H1 (cell line): ENCODE results near the gene SELENBP1.

ENCODE experiments used
- EP300 ChIP-seq, 2 experiments: IDR thresholded peaks; 1 replicate in 1 of 2; 2 replicates in 1 of 2; pipeline ENCODE4 v1.6.1; 2011 to 2012; ENCODE audit warnings: low read depth in 2 of 2, low read length in 2 of 2, mild to moderate bottlenecking in 2 of 2, borderline replicate concordance in 1 of 2, inconsistent platforms in 1 of 2, moderate library complexity in 1 of 2
- MAFK ChIP-seq: IDR thresholded peaks from 2 replicates; pipeline ENCODE4 v1.6.1; 2012; ENCODE audit warnings: low read depth, mild to moderate bottlenecking, improper control_type of control experiment, low read length
- MAX ChIP-seq: IDR thresholded peaks from 2 replicates; pipeline ENCODE4 v1.6.1; 2012; ENCODE audit warnings: inconsistent platforms
- POLR2AphosphoS5 ChIP-seq: IDR thresholded peaks from 2 replicates; pipeline ENCODE4 v1.6.1; 2011; ENCODE audit warnings: low read depth, low read length
- RFX5 ChIP-seq: IDR thresholded peaks from 2 replicates; pipeline ENCODE4 v1.6.1; 2011; ENCODE audit warnings: low read depth, low read length, improper control_type of control experiment, borderline replicate concordance
- TF ChIP-seq, protein P1 (sequence below), 3 experiments: IDR thresholded peaks; 1 replicate in 2 of 3; 2 replicates in 1 of 3; pipeline versions ENCODE4 v1.5.1 to v1.6.1; 2011; ENCODE audit warnings: low read length in 3 of 3, mild to moderate bottlenecking in 3 of 3, inconsistent platforms in 2 of 3, low read depth in 1 of 3, moderate library complexity in 1 of 3; ENCODE audit not compliant: insufficient read depth in 1 of 3; ENCODE audit errors: control extremely low read depth in 1 of 3

DNA sequence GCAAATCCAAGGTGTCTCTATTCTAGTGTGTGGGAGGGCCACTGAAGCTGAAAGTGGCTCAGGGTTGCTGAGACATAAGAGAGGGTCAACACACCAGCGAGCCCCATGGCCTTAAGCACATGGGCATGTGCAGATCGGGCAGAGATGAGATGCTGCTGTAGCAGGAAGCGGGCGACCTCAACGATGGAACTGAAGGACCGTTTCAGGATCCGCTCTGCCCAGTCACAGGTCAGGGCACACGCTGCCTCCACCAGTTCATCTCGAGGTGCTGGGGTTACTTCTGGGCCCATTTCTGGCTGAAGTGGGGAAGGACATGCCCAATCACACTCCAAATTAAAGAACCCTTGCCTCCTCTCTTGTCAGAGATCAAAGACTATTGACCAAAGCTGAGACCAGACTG lies 28.9 kb downstream of the SELENBP1 start:
- no peak for TF ChIP-seq RFX5
- TF ChIP-seq, protein P1, sequence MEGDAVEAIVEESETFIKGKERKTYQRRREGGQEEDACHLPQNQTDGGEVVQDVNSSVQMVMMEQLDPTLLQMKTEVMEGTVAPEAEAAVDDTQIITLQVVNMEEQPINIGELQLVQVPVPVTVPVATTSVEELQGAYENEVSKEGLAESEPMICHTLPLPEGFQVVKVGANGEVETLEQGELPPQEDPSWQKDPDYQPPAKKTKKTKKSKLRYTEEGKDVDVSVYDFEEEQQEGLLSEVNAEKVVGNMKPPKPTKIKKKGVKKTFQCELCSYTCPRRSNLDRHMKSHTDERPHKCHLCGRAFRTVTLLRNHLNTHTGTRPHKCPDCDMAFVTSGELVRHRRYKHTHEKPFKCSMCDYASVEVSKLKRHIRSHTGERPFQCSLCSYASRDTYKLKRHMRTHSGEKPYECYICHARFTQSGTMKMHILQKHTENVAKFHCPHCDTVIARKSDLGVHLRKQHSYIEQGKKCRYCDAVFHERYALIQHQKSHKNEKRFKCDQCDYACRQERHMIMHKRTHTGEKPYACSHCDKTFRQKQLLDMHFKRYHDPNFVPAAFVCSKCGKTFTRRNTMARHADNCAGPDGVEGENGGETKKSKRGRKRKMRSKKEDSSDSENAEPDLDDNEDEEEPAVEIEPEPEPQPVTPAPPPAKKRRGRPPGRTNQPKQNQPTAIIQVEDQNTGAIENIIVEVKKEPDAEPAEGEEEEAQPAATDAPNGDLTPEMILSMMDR (IDR thresholded peaks at IDR 0.05; ENCODE audit: control extremely low read depth in 1 of 3, insufficient read depth in 1 of 3, low read depth in 1 of 3, low read length in 3 of 3): no peak
- 0 out of 2 replicates have a peak, but pooled peaks have one; percentile 63 for TF ChIP-seq POLR2AphosphoS5
- TF ChIP-seq MAFK: no peak
- no peak for TF ChIP-seq MAX
- no peak for TF ChIP-seq EP300 (IDR thresholded peaks at IDR 0.05; ENCODE audit: borderline replicate concordance in 1 of 2, low read depth in 2 of 2, low read length in 2 of 2)
